ENCODE results near the gene RARG.
A peak's percentile ranks its signal among the peaks of the same experiment; 100 is the strongest.

Gene RARG

DNA sequence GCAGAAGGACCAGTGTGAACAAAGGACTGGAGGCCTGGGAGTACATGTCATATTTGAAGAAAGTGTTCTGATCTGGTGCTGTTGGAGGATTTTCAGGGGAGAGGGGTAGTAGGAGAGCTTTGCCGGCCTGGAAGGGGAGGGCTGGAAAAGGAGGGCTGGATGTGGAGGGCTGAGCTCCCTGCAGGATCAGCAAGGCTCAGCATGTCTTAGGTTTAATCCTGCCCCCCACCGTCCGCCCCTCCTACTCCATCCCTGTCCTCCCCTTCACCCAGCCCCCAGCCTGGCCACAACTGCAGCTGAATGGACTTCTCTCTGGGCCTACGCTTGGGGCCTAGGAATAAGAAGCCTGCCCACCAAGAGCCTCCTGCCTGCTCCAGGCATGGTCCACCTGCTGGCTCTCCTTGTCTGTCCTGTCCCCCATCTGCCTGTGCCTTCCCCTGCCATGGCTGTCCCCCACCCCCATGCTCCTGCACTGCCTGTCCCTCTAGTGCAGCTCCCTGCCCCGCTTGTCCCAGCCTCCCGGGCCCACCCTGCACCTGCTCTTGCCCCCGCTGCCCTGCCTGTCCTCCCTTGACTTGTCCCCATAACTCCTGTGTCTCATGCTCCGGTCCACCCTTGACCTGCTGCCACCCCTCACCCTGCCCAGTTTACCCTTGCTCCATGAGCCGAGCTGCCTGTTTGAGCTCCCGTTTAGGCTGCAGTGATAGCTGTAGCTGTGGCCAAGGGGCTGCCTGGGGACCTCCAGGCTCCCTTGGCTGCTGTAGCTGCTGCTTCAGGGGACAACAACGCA is 9.8 kb upstream of the RARG start:
- no peak for DNase-seq

DNA sequence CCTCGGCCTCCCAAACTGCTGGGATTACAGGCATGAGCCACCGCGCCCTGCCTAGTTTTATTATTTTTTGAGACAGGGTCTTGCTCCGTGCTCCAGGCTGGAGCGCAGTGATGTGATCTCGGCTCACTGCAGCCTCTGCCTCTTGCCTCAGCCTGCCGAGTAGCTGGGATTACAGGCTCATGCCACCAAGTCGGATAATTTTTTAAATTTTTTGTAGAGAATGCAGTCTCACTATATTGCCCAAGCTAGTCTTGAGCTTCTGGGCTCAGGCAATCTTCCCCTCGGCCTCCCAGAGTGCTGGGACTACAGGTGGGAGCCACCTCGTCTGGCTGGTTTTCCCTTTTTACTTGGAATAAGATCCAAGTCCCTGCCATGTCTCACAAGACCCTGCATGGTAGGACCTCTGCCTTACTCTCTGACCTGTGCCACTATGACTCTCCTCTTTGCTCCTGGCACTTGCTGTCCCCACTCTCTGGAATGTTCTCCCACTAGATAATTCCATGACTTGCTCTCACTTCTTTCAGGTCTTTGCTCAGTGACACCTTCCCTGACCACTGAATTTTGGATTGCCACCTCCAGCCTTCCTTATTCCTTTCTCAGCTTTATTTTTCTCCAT is 7.7 kb upstream of the RARG start:
- DNase-seq, result no peak

DNA sequence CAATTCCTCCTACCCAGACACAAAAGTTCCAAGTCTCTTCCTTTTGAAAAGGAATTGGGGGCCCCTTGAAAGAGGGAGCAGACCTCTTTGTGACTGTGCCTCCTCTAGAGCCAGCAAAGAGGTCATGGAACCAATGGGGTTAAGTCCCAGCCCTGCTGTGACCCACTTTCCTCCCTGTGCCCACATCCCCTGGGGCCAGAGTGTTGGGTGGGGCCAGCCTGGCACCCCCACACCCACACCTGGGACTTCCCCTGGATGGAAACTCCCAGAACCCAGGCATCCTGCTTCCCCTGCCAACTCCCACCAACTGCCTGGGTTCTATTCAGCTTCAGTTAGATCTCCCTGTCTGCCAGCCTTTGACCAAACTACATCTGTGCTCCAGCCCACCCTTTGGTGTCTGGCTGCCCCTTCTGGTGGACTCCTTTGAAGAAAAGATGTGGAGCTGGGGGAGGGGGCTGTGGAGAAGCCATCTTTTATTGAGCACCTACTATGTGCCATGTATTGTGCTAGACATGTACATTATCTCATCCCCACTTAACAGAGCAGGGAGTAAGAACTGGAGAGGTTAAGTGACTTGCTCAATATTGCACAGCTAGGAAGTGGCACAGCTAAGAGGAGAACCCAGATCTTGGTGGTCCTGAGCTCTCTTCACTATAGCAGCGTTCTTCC is 4.6 kb upstream of the RARG start:
- peak; percentile 74 for DNase-seq

DNA sequence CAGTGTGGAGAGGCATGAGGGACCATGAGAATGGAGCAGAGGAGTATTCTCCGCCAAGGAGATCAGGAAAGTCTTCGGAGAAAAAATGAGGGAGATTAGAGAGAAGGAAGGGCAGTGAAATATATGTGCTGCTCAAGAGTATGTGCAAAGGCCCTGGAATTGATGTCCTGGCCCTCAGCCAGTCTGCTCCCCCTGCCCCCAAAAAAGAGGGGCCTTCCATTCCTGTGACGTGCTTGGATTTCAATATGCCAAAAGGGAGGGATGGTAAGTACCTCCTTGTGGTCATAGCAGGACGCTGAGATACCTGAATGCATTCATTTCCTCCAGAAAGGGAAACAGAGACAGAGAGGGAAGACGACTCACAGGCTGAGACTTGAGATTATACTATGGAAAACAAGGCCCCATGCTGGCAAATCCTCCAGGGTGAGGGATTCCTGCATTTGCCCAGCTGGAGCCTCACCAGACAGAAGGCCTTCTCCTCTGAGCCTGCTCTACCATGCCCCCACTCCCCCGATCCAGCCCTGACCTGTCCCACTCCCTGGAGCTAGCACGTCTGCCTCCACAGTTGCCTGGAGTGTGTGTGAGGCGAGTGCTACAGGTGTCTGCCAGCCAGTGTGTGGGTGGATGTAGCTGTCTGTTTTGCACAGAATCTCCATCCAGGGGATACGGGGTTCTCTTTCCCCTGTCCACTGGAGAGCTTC is 3.9 kb upstream of the RARG start:
- peak; percentile 72 for DNase-seq

DNA sequence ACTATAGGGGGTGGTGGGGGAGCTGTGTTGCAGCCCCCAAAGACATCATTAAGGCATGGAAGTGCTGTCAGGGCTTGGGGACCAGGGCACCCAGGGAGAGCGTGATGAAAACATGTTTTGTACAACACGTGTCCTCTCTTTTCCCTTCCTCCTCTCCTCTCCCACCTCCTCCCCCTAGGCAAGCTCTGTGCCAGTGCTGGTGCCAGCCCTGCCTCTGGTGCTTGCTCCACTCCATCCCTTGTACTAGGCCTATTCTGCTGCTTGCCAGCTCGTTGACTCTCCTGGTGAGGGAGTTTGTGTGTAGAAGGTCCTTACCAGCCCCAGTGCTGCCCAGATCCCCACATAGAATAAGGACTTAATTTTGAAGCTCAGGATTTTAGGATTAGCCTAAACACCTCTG is 3.2 kb upstream of the RARG start:
- no peak for DNase-seq

DNA sequence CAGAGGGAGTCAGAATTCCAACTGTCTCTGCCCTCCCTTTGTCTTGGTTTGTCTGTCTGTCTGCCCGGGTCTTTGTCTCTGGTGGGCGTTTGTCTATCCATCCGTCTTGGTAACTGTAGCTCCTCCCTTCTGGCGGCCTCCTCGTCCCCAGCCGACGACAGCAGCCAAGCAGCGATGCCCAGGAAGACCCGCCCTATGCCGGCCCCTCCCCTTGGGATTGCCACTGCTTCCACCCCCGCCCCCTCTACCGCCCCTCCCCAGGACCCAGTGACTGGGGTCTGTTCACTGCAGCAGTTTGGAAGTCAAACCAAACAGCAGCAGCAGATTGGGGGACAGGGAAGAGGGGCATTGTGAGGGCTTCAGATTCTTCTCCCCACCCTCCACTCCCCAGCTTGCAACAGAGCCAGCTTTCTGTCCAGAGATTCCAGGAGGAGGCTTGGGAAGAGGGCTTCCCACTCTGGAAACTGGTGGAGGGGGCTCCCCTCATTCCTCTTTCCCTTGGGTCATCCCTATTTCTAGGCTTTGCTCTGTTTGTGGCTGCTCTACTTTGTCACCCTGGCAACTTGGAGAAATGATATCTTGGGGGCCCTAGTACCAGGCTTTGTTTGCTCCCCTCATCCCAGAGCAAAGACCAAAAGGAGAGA is 2.4 kb upstream of the RARG start:
- no peak for DNase-seq

DNA sequence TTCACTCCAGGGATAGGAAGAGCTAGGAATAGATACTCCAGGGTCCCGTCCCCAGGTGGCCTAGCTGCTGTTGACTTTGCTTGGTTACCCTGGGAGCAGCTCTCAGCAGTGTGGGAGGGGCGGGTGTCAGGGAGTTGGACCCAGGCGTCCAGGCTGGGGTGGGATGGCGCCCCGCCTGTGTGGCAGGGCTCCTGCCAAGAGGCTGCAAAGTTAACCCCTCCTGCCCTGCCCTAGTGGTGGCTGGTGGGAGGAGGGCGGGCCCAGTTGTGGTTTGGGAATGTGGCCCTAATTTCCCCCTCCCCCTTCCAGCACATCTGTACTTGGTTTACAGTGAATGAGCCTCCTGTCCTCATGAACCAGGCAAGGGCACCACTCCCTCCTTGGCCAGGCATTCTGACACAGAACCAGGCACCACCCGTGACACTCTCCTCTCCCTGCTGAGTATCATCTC is 1.7 kb upstream of the RARG start:
- DNase-seq, result no peak

DNA sequence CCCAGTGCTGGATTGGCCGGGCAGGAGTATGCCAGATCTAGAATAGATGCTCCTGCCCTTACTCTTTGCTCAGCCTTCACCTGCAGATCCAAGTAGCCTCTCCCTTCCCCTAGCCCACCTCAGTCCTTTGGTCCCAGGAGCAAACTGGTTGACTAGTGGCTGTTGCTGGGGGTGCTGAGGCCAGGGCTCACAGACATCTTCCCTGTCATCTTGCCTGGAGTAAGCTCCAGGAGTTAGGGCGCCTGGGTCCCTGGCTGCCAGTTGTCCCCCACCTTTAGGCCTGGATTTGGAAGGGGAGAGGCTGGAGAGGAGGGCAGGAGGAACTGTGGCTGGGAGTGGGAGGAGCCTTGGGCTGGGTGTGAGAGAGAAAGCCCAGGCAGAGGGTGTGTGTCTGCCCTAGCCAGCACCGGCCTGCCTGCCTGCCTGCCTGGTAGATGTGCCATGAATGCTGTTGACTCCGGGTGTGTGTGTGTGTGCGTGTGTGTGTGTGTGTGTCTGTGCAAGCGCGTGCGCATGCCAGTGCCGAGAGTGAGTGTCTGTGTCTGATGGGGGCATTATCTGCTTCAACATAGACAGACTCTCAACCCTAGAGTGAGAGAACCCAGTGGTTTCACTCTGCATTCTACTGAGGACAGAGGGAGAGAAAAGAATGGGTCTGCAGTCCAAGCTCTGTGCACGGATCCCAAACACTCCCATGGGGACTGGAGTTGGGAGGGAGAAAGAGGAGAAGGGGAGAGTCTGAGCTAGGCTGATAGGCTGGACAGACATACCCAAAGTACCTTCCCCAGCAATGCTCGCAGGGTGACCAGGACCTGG is 845 bp upstream of the RARG start:
- peak; percentile 78 for DNase-seq

DNA sequence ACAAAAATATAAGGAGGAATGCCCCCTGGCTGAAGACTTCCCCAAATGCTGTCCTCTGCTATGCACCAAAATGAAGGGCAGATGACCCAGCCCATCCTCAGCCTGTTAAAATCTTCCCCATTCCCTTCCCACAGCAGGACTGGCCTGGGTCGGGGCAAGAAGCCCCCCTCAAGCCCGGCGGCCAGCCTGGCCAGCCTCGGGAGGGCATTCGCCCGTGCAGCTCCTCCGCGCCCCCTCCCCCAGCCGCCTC is 413 bp downstream of the RARG start:
- DNase-seq, result no peak

DNA sequence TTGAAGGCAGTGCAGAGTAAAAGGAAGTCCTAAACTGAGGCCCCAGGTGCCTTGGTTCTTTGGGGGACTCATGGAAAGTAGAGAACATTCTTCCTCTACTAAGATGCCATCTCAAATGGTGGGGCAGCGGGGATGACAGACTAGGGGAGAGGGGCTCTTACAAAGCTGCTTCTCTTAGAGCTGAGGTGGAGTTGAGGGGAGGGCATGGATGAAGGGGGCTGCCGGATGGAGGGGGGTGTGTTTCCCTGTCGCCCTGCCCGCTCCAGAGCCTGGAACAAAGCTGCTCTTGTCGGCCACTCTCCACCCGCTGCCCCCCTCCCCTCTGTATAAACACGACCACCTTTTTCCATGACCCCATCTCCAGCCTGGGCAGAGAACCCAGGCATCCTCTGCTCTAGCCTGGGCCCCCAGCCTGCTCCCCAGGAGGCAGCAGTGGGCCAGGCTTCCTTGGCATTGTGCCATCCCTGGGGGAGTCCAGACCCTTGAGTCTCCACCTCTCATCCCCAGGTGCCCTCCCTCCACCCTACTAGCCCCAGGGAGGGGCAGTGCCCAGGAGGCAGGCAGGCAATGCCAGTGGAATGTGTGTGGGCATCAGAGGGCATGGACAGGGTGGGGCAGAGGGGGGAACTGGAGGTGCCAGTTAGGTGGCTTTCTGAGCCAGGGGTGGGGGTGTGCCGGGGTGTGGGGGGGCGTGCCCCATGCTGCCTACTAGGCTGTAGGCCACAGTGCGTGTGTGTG is 1.7 kb downstream of the RARG start:
- DNase-seq, result no peak

DNA sequence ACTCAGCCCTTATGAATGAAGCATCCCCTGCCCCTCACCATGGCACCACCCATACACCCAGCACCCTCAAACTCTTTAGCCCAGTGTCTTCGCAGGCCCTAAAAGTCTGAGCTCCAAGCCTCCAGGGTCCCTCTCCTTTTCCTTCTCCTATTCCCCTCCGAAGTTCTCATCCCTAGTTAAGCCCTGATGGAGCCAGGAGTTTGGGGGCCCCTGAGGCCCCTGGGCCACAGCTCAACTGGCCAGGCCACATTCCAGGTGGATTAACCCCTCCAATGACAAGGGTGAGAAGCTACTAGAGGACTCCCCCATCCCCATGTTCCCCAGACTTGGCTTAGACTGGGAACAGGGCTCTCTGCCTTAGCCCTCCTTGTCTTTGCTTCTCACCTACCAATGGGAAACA is 2.6 kb downstream of the RARG start:
- no peak for DNase-seq

DNA sequence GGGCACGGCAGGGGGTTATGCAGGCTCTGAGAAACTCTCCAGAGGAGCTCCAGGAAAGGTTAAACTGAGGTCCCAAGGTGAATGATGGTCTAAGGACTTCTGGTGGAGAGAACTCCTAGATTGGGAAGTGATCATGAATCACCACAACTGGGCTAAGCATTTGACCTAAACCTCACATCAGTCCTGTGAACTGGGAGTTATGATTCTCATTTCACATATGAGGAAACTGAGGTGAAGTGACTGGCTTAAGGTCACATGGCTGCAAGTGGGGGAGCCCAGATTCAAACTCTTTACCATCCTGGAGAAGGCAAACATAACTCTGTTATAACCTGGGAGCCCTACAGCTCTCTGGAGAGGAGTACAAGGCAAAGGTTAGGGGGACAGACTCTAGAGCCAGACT is 4.2 kb downstream of the RARG start:
- no peak for DNase-seq

DNA sequence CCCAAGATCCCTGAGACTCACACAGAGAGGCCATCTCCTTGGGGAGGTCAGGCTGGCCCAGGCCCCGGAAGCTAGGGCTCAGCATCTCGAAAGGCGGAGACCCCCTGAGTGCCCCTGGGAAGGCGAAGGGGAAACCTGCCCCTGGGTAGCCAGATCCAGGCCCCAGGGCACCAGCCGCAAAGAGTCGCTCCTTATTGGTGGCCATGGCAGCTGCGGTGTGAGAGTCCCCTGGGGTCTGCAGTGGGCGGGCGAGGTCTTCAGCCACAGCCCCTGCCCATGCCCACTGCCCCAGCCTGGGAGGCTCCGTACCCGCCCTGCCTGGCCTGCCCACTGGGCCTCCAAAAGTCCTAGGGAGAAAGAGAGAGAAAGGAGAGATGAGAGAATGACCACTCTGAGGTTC is 4.7 kb downstream of the RARG start:
- no peak for DNase-seq

DNA sequence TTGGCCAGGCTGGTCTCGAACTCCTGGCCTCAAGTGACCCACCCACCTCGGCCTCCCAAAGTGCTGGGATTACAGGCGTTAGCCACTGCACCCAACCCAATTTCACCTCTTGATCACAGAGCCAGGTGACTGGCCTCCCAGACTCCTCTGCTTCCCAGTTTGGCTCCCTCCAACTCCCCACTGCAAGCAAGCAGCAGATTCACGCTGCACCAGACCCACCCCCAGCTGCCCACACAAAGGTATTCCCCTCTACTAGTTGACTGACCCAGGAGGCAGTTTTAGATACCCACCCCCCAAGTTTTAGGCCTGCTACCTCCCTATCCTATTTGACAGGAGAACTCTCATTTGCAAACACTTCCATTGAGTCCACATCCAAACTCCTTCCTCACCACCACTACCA is 5.2 kb downstream of the RARG start:
- DNase-seq, result no peak

DNA sequence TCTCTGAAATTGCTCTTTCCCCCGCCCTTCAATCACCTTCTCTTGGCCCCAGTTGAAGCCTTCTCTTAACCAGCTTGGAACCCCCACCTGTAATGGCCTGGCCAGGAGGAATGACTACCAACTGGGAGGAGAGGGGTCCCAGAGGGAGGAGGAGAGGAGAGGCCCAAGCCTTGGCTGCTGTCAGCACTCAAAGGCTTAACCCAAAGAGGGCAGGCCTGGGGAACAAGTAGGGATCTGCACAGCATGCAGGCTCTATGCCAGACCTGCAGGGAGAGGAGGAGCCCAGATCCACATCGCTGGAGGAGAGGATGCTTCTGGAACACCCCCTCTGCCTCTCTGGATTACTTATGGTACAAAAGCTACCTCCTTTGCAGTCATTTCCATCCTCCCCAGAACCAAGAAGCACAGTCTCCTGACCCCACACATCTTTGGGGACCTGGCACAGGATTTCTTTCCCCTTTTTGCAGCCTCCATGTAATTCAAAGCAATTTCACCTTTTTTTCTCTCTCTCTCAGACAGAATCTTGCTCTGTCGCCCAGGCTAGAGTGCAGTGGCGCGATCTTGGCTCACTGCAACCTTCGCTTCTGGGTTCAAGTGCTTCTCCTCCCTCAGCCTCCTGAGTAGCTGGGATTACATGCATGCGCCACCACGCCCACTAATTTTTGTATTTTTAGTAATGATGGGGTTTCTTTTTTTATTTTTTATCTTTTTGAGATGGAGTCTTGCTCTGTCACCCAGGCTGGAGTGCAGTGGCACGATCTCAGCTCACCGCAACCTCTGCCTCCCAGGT is 6.2 kb downstream of the RARG start:
- DNase-seq, result no peak

DNA sequence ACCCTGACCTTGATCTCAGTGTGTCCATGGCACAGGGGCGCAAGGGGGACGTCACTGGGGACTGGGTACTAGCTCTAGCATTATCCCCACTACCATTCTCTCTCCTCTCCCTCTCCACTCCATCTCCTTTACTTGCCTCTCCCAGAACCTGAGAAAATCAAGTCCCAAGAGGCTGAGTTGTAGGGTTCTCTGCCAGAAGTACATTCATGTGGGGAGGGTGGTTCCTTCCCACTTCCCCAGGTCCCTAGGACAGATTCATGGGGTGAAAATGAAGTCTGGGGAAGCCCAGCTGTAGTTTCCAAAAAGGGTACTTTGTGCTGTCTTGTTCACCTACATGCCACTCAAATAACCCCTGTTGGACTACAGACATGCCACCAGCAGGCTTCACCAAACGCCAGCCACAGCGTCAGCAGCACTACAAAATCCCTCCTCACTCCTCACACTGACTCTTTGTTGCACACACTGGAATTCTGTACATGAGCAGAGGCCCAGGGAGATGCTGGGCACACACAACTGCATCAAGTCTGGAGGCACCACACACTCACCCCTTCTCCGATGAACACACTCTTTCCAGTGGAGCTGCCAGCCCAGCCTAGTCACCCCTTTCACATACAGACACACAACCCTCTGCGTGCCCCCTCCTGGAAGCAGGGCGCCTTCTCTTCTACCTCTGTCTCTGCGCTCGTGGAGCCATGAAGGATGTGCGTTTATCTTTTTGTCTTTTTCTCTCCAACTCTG is 6.9 kb downstream of the RARG start:
- no peak for DNase-seq

DNA sequence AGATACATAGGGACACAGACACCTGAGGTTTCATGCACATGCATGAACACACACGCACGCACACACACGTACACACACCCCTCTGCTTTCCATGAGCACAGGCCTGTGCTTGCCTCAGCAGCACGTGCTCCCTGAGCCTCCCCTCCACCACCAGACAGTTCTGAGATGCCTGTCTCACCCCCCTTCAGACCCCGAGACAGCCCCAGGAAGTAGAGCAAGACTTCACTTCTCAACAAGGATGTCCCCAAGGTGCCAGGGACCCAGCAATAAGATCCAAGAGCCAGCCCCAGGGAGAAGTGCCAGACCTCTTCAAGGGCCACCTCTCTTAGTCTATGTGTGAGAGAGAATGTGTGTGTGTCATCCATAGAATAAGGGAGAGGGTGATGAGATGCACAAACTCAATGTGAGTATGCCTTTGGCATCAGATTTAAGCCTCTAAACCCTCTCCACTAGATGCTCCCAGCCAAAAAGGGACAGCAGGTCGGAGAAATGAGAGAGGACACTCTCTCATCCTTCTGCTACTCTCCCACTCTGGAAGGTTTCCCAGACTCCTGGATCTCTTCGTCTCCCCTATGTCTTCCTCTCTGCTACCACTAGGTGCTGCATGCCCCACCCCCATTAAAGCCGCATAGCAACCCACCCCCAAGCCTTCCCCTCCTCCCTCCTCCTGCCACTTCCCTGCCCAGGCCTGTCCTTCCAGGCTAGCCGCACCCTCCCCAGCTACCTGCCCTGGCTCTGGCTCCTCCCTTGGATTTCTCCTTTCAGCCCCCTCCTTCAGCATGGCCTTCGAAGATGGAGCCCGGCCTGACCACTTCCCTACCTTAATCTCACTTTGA is 7.7 kb downstream of the RARG start:
- peak; percentile 72 for DNase-seq

DNA sequence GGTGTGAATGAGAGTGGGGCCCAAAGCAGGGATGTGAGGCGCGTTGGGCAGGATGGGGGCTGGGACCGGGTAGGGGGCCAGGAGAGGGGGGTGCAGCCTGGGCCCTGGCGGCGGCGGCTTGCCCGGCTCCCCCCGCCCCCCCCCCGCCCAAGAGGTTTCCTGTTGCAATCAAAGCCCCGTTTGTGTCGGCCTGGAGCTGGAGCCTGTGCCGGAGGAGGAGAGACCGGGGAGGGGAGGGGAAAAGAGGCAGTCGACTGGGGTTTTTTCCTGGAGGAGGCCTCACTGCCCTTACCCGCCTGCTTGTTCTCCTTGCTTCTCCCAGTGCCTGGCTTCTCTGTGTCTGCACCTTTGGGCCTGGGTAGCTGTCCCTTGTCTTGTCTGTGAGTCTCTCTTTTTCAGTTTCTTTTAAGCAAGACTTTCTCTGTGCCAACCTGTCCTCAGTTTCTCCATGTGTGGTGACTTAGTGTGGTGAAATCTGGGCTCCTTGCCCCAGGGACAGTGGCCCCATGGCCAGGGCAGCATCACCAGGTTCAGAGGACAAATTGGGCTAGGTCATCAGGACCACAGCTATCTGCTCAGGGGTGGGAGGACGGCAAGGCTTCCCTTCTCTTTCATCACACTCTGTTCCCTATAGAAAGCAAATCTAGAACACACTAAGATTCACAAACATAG is 8.5 kb downstream of the RARG start:
- peak; percentile 72 for DNase-seq

DNA sequence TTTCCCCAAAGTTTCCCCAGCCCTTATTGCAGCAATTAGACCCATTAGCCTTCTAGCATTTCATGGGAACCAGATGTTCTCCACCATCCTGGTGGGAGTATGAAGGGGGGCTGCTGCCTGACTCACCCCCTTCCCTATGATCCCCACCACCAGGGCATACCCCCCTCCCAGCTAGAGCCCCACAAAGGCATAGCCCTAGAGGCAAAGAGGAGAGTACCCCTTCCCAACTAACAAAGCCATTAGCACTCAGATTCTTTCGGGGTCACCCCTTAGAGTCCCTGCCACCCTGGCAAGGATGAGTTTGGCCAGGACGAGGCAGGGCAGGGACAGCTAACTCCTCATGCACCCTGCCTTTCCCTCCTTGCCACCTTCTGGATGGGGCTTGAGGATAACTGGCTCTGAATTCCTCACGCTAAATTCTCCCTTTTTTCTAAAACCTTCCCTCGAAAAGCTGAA is 9.2 kb downstream of the RARG start:
- no peak for DNase-seq
